Left renal cortex interstitium (tissue), 4 donors: ENCODE measurements around the gene ARCN1. TPM values are rescaled to one million over a fixed set of nuclear protein-coding genes. Genes with fewer than 3 reads are reported as not detected.
"Not testable (repeated sequence)": the region's sequence is repeated elsewhere in the genome, so short reads cannot be mapped to it uniquely, and the experiment has no call there.

ENCODE experiments used
- DNase-seq, 4 donors: peaks; one replicate each; pipeline ENCODE4 v3.0.0-alpha.2; 2013; ENCODE audit warnings: low read depth in 4 of 4, low spot score in 2 of 4, missing footprints in 1 of 4
- polyA plus RNA-seq, 4 donors: library from polyadenylated mRNA; unstranded; fragments of 120-200 nt; gene quantifications; one replicate each; pipeline ENCODE4 v1.2.1, GENCODE V29; 2013; ENCODE audit not compliant: insufficient read length in 4 of 4

The ARCN1 gene
- polyA plus RNA-seq, 4 donors = 154 to 193 (median 169) TPM

DNA sequence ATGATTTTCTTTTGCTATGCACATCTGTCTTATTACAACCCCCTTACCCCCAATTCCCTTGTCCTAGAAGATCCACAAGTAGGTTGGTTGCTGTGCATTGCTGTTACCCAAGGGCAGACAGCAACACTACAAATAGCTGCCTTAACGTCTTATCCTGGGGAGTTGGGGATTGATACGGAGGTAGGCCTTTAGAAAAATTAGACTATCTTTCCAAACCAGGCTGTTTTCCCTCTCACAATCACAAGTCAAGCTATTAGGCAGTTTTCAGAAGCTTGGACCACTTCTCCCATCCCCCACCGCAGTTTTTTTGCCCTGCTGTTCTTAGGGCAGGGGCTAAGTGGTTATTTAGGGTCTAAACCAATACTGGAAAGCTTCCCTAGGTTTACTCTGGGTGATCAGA, 32.4 kb downstream of the ARCN1 start:
- no peak for DNase-seq

DNA sequence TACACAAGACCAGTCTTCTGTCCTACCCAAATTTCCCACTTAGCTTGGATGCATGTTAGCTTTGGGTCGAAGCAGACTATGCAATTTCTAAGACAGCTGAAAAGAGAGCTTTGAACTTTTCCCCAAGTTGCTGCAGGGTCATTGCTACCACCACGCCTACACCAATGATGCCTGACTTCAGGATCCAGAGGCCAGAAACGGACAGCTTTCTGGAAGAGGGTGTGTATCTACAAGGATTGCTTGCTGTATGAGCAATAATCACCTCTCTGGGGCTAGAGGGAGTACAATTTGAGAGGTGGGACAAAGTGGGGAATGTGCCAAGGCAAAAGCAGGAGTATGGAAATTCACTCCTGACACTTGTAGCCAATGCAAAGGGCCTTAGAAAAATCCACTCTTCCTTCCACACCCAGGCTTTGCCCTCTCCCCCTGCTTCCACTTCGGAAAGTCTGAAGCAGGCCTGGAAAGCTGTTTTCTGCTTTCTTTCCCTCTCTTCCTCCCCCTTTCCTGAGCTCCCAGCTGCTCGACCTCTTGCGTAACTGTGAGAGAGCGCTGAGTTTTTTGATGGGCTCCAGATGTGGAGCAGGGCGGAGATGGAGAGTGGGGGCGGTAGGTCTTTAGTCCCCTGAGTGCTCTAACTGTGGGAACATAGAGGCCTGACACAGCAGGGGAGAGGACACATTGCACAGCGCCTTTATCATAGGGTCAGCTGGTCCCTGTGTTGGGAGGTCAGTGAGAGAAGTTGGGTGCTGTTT, 33.1 kb downstream of the ARCN1 start:
- peak in 1 of 4 donors; percentile 85 for DNase-seq

DNA sequence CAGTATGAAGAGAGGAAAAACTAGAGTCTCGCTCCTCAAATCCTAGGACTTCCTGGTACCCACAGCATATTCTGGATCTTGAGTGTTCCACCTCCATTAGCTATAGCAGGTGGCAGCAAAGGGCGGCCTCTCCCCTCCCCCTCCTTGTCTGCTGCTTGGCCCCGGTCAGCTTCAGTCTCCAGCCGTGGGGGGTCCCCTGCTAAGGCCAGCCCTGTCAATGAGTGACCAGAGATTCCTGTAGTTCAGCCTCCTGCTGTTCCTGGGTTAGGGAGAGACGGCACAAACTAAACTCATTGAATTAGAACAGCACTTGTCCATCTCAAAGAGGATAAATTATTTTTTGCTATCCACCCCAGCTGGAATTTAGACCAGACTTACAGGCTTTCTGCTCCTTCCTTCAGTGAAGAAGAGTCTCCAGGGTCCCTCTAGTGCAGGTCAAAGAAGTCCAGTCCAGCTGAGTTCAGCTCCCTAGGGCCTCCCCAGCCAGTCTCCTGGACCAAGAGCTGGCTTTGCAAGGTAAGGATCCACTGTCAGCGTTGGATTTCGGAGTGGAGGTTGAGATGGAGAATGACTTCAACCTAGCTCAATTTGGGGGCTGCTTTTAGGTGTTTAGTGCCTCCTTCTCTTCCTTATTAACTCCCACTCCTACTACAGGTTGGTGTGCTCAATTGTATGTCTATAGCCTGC, 34.1 kb downstream of the ARCN1 start:
- DNase-seq = no peak

- DNase-seq = no peak
These were observed 34.6 kb downstream of the ARCN1 start for GRCh38 chr11:118606844-118607228.

GRCh38 chr11:118607401-118608359, 35.5 kb downstream of the ARCN1 start, which contains the start of gene PHLDB1:
Gene PHLDB1 (plus strand): TSS chr11:118607615. CDS start chr11:118613837, 6,222 bp downstream.
- no peak for DNase-seq

GRCh38 chr11:118608360-118609227, 36.4 kb downstream of the ARCN1 start:
- no peak for DNase-seq

DNA sequence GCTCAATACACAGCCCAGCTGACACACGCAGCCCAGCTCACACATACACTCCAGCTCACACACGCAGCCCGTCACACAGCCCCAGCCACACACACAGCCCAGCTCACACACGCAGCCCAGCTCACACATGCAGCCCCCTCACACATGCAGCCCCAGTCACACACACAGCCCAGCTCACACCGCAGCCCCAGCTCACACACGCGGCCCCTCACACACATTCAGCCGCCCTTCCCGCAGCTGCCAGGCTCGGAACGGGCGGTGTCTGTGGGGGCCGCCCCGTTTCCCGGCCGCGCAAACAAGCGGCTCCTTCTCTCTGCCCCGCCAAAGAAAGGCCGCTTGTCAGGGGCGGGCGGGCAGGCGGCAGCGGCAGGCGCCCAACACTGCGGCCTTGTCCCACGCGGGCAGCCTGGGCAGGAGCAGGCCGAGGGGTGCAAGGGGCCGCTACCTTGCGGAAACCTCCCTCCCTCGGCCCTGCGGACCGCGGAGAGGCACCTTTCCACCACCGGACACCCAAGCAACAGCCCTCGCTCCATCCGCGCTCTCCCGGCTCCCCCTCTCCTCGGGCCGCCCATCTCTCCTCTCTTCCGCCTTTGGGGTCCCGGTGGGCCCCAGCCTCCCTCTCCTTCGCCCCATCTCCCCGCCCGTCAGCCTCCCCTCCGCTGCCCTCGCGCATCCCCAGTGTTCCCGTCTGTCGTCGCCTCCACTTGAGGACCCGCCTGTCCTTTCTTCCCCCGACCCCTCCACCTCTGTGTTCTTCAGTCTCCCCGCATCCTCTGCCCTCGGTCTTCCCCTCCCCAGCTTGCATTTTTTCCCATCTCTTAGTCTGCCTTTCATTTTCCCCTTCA, 37.4 kb downstream of the ARCN1 start:
- DNase-seq = no peak

GRCh38 chr11:118610225-118610772, 38.1 kb downstream of the ARCN1 start:
- no peak for DNase-seq

GRCh38 chr11:118610773-118611432, 38.7 kb downstream of the ARCN1 start:
- no peak for DNase-seq

DNA sequence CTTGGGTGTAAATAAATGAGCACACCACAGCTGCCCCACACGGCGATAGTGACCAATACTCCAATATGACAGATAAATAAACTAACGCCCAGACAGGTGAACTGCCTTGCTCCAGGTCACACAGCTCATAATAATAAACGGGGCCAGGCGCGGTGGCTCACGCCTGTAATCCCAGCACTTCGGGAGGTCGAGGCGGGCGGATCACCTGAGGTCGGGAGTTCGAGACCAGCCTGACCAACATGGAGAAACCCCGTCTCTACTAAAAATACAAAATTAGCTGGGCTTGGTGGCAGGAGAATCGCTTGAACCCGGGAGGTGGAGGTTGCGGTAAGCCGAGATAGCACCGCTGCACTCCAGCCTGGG, 39.2 kb downstream of the ARCN1 start:
- DNase-seq = not testable (repeated sequence)

DNA sequence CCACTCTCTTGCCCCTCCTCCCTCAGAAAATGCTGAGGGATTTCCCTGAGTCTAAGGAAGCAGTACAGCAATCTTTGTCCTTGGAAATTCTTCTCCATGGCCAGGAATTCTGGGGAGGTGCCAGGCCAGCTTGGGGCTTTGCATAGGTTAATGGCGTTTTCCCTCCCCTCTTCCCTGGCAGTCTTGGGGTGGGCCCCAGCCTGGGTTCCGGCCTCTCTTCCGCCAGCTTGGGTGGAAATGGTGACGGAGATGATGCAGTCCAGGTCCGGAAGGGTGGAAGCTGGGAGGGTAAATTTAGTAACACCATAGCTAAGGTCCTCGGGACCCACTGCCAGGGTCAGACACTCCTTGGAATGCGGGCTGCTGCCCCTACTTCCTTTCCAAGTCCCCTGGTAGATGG, 40.2 kb downstream of the ARCN1 start:
- no peak for DNase-seq

DNA sequence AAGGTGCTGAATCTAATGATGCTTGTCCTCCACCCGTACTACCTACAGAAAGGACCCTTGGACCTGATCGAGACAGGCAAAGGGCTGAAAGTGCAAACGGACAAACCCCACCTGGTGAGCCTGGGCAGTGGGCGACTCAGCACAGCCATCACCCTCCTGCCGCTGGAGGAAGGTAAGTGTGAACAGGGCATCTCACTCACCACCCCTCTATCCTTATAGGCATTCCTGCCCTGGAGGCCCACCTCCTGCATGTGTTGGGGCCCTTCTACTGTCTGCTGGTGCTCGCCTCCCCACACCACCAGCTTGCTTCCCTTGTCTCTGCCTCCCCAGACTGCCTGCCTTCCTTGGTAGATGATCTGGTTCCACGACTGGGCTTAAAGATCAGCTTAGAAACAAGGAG, 42.3 kb downstream of the ARCN1 start:
- no peak for DNase-seq

DNA sequence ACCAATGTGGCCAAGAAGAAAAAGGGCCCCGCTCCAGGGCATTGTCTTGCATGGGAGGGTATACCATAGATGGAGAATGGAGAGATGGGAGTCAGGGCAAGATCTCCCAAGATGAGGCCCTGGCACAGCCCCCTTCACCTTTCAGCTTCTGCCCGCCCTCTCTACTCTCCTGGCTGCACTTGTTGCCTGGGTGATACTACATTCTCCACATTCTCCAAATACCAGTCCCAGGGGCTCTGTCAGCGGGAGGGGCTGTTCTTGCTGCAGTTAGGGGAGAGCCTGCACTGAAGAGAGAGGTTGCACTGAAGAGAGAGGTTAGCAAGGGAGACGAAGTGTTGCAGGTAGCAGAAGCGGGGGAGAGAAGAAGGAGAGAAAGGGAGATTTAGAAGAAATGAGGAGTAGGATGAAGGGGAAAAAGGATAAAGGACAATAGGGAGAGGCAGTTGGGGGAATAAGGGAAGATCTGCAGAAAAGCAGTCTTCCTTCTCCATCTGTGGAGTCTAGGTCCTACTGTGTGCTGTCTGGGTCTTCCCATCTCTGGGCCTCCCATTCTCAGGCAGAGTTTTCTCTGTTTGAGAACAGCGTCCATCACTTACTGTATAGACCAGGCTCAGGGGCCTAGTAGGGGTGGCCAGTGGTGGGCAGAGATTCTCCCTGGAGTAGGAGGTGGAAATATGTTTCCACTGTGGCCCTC, 43.2 kb downstream of the ARCN1 start:
- no peak for DNase-seq

- no peak for DNase-seq
These were observed 43.8 kb downstream of the ARCN1 start for GRCh38 chr11:118615976-118616371.

- no peak for DNase-seq
These were observed 46.1 kb downstream of the ARCN1 start for GRCh38 chr11:118618115-118618990.

DNA sequence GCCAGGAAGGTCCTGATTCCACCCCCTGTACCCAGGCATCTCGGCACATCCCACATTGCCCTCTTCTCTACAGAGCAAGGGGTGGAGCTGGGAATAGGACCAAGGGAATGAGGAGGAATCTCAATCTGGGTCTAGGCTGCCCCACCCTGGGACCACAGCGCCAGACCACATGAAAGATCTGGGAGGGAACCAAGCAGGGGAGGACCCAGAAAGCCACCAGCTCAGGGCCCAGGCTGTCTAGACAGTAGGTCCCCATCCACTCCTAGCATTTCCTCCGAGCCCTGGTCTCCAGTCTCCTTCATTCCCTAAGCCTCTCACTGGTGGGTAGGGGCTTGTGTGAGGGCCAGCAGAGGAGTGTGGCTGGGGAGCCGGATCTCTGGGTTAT, 46.8 kb downstream of the ARCN1 start:
- DNase-seq = no peak
